Endothelial cell of hepatic sinusoid (primary cell): ENCODE results near the gene GRK1.
"Not testable (repeated sequence)": the region's sequence is repeated elsewhere in the genome, so short reads cannot be mapped to it uniquely, and the experiment has no call there.

ENCODE experiments used
- in situ Hi-C: cut with HindIII; loops from 2 replicates; pipeline ENCODE4 v1.10.0; 2017; ENCODE audit warnings: low sequenced_read_pairs

The GRK1 gene

GRCh38 chr13:113725329-113726105 is 58.5 kb downstream of the GRK1 start:
- in situ Hi-C loops: not testable (repeated sequence)

- in situ Hi-C loops: not testable (repeated sequence)
Observed at GRCh38 chr13:113726106-113726821, 59.2 kb downstream of the GRK1 start.

GRCh38 chr13:113726961-113727411 is 60.0 kb downstream of the GRK1 start:
- in situ Hi-C loops: no loop called here

- in situ Hi-C loops: no loop called here
Observed at GRCh38 chr13:113728571-113729054, 61.6 kb downstream of the GRK1 start.

DNA sequence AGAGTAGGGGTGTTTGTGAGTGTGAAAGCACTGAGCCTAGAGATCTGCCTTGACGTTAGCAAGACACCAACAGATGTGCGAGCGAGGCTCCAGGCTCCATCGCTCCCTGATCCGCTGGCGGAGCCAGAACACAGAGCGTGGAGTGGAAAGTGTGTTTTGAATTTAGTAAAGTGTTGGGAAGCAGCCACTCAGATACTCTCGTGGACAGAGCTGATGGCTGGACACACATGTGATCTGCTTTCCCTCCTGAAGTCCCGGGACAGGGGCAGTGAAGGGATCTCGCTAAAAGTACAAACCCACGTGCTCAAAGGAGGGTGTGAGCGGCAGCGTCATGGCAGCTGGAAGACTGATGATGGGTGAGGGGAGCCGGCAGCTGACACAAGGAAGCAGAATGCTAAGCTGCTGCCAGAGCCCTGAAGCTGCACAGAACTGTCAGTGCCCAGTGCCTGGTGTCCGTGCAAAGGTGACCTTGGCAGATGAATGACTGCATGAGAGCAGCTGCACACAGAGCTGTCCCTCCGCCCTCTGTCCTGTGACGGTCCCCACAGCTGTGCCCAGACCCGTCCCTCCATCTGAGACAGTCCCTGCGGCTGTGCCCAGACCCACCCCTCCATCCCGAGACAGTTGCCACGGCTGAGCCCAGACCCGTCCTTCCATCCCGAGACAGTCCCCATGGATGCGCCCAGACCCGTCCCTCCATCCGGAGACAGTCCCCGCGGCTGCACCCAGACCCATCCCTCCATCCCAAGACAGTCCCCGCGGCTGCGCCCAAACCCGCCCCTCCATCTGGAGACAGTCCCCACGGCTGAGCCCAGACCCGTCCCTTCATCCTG is 62.4 kb downstream of the GRK1 start:
- in situ Hi-C loops: no loop called here

- in situ Hi-C loops: no loop called here
Observed at GRCh38 chr13:113730258-113730691, 63.3 kb downstream of the GRK1 start.

GRCh38 chr13:113730831-113731191 is 63.8 kb downstream of the GRK1 start:
- in situ Hi-C loops: no loop called here

DNA sequence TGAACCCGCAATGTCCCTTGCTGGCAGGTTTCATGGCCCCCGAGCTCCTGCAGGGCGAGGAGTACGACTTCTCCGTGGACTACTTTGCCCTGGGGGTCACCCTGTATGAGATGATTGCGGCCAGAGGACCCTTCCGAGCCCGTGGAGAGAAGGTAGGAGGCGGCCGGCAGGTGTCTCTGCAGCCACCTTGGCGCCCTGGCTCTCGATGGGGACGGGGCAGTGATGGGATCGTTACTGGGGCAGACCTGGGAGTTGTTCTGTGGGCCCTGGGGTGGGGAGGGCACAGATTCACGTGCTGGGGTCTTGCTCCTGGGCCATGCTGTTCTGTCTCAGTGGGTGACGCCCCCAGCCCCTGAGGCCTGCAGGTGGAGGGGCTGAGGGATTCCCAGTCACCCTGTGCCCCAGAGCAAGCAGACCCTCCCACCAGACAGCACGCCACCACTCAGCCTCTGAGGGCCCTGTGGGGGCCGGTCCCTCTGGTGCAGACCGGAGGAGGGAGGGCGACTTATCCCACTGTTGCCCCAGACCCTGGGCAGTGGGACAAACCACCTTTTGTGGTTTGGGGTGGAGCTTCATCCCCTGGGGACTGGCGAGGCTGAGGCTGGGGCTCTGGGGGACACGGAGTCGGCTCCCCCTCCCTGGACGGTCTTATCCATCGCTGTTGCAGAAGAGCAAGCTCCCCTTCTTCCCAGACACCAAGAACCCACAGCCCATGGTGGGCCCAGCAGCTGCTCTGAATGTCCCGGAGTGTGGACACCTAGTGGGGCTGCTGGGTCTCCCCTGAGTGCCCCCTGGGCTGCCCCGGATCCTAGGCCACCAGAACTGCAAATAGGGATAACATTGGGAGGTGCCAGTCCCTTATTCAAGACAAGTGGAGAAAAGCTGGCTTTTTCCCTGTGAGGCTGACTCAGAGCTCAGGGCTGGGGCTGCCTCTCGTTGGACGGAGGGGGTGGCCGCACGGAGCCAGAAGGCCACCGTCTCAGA is 64.5 kb downstream of the GRK1 start:
- in situ Hi-C loops: no loop called here

DNA sequence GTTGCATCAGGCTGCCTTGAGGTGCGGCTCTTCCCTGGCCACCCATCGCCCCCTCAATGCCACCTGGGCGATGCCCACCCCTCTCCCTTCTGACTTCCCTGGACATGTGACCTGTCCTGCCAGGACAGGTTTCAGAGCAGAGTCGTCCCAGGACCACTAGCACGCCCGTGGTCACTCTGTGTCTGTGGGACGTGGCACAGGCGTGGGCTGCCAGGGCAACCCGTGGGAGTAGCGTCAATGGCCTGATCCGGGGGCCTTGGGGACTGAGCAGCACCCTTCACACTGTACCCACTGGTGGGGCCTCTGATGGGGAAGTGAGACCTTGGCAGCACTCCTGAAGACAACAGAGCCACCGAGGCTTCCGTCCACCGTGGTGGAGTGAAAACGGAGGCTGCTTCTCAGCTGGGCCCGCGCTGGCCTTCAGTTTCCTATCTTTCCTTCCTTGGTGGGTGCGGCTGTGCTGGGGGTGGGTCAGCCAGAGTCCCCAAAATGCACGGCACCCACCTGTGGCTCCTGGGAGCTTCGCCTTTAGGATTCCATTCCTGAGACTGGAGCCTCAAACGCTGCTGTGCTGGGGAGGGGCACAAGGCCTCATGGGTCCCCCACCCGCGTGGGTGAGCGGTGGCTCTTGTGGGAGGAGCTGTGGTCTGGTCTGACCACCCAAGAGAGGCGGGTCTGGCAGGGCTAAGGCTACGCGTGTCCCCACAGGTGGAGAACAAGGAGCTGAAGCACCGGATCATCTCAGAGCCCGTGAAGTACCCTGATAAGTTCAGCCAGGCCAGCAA is 65.3 kb downstream of the GRK1 start:
- in situ Hi-C loops: no loop called here

GRCh38 chr13:113732961-113733950 is 66.2 kb downstream of the GRK1 start:
- in situ Hi-C loops: no loop called here

DNA sequence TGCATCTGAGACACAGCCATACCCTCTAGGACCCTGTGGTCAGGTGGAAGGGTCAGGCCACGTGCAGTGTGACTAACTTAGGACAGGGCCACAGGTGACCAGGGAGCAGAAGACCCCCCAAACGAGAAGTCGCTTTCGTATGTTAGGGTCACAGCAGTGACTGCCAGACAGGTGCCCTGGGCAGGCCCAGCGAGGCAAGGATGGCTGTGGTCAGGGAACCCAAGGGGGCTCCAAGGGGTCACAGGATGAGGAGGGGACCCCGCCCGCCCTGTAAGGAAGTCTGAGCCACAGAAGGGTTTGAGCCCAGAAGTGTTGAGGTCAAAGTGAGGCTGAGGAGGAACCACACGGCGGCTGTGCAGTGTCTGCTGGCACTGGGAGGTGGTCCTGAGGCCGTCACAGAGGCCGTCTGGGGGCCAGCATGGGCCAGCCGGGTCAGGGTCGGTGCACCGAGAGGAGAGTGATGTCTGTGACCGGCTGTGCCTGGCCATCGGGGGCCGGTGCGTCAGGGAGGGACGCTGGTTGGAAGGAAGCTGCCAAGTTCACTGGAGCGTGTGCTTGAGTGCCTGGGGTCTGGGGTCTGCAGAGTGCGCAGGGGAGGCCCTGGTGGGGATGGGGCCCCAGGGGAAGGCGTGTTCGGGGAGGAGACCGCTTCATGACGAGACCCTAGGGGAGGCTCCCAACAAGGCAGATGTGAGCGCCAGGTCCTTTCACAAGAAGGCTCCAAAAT is 67.2 kb downstream of the GRK1 start:
- in situ Hi-C loops: no loop called here

- in situ Hi-C loops: no loop called here
Observed at GRCh38 chr13:113734826-113735125, 67.8 kb downstream of the GRK1 start.

DNA sequence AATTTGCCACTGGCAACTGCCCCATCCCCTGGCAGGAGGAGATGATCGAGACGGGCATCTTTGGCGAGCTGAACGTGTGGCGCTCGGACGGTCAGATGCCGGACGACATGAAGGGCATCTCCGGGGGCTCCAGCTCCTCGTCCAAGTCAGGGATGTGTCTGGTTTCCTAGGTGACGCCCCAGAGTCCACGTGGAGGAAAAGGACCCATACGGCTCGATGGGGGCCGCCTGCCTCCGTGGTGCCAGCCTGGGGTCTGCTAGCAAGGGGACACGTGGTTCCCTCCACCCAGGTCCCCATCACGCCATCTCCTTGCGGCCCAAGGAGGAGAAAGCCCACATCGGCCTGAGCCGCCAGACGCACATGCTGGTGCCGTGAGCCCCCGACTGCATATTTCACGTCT is 68.2 kb downstream of the GRK1 start:
- in situ Hi-C loops: no loop called here

DNA sequence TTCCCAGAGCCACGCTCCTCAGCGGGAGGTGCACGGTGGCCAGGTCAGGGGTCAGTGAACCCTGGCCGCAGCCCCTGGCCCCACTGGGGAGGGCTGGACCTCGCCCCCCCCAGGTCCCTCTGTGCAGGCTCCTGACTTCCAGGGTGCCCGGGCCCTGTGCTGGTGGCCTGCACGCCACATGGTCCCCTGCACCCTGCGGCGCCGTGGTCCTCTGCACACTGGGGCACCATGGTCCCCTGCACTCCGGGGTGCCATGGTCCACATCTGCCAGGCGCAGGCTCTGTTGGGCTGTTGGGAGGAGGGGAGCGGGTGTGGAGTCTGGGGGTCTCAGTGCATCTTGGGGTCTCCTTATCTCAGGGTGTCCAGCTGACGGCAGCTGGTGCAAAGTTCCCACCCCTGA is 68.7 kb downstream of the GRK1 start:
- in situ Hi-C loops: no loop called here

- in situ Hi-C loops: no loop called here
Observed at GRCh38 chr13:113736258-113736731, 69.3 kb downstream of the GRK1 start.

- in situ Hi-C loops: no loop called here
Observed at GRCh38 chr13:113737803-113738202, 70.8 kb downstream of the GRK1 start.

GRCh38 chr13:113739527-113740285 is 72.7 kb downstream of the GRK1 start:
- in situ Hi-C loops: no loop called here
